ENCODE measurements around the gene NEURL1B.

NEURL1B gene

GRCh38 chr5:172678902-172679301, 37.8 kb downstream of the NEURL1B start:
- no peaks in the 10 kb centered on the region for H4K20me1 ChIP-seq (ENCODE audit: insufficient read depth, low read length, poor library complexity, severe bottlenecking)
- H3K4me3 ChIP-seq (ENCODE audit: low read length, poor library complexity, severe bottlenecking): no peak overlapping the region
- no peak overlapping the region for H3K4me2 ChIP-seq (ENCODE audit: low read depth, low read length, poor library complexity, severe bottlenecking)

GRCh38 chr5:172679628-172680212, 38.7 kb downstream of the NEURL1B start:
- H3K79me2 ChIP-seq (ENCODE audit: insufficient read depth, low read length): no peaks in the 10 kb centered on the region
- H3K4me3 ChIP-seq (ENCODE audit: low read length, poor library complexity, severe bottlenecking): no peak overlapping the region
- H3F3A ChIP-seq (ENCODE audit: low read depth): no peaks in the 10 kb centered on the region
- no peak overlapping the region for H2AFZ ChIP-seq (ENCODE audit: low read length)
- no peaks in the 10 kb centered on the region for H3K9me2 ChIP-seq (replicated peaks; ENCODE audit: low read depth, low read length)
- H3K9ac ChIP-seq (ENCODE audit: low read depth, low read length, poor library complexity, severe bottlenecking): no peak overlapping the region
- no peaks in the 10 kb centered on the region for H3K4me1 ChIP-seq (ENCODE audit: insufficient read depth, low read length, poor library complexity, severe bottlenecking)
- H3K9me3 ChIP-seq (ENCODE audit: insufficient read depth, low read depth, low read length): no peaks in the 10 kb centered on the region
- no peaks in the 10 kb centered on the region for H4K20me1 ChIP-seq (ENCODE audit: insufficient read depth, low read length, poor library complexity, severe bottlenecking)
- no peaks in the 10 kb centered on the region for H3K27me3 ChIP-seq (ENCODE audit: insufficient read depth, low read length, poor library complexity, severe bottlenecking)
- no peak for TF ChIP-seq CTCF (conservative IDR thresholded peaks at IDR 0.05; ENCODE audit: low read length)
- no peak for TF ChIP-seq EZH2phosphoT487 (IDR thresholded peaks at IDR 0.05; ENCODE audit: borderline replicate concordance)
- no peak overlapping the region for H3K4me2 ChIP-seq (ENCODE audit: low read depth, low read length, poor library complexity, severe bottlenecking)
- H3K36me3 ChIP-seq (ENCODE audit: insufficient read depth, low read length): no peaks in the 10 kb centered on the region

More at GRCh38 chr5:172678902-172679301, 37.8 kb downstream of the NEURL1B start:
- Histone ChIP-seq H3K9me3 (ENCODE audit: insufficient read depth, low read depth, low read length) (no peaks in the 10 kb centered on the region), H3K36me3 (ENCODE audit: insufficient read depth, low read length) (no peaks in the 10 kb centered on the region), H3K27me3 (ENCODE audit: insufficient read depth, low read length, poor library complexity, severe bottlenecking) (no peaks in the 10 kb centered on the region), H3K9ac (ENCODE audit: low read depth, low read length, poor library complexity, severe bottlenecking) (no peak overlapping the region), H3K4me1 (ENCODE audit: insufficient read depth, low read length, poor library complexity, severe bottlenecking) (no peaks in the 10 kb centered on the region), H3F3A (ENCODE audit: low read depth) (no peaks in the 10 kb centered on the region), H2AFZ (ENCODE audit: low read length) (no peak overlapping the region), H3K79me2 (ENCODE audit: insufficient read depth, low read length) (no peaks in the 10 kb centered on the region), H3K9me2 (replicated peaks; ENCODE audit: low read depth, low read length) (no peaks in the 10 kb centered on the region)
- no peak for TF ChIP-seq CTCF (conservative IDR thresholded peaks at IDR 0.05; ENCODE audit: low read length)
- no peak for TF ChIP-seq EZH2phosphoT487 (IDR thresholded peaks at IDR 0.05; ENCODE audit: borderline replicate concordance)

GRCh38 chr5:172680921-172681320, 39.9 kb downstream of the NEURL1B start:
- Histone ChIP-seq H3K27me3 (ENCODE audit: insufficient read depth, low read length, poor library complexity, severe bottlenecking) (no peaks in the 10 kb centered on the region), H3K9me2 (replicated peaks; ENCODE audit: low read depth, low read length) (no peaks in the 10 kb centered on the region), H2AFZ (ENCODE audit: low read length) (no peak overlapping the region), H3K4me2 (ENCODE audit: low read depth, low read length, poor library complexity, severe bottlenecking) (no peak overlapping the region), H4K20me1 (ENCODE audit: insufficient read depth, low read length, poor library complexity, severe bottlenecking) (no peaks in the 10 kb centered on the region), H3K9me3 (ENCODE audit: insufficient read depth, low read depth, low read length) (no peaks in the 10 kb centered on the region), H3F3A (ENCODE audit: low read depth) (no peaks in the 10 kb centered on the region), H3K36me3 (ENCODE audit: insufficient read depth, low read length) (no peaks in the 10 kb centered on the region), H3K9ac (ENCODE audit: low read depth, low read length, poor library complexity, severe bottlenecking) (no peak overlapping the region), H3K79me2 (ENCODE audit: insufficient read depth, low read length) (no peaks in the 10 kb centered on the region), H3K4me1 (ENCODE audit: insufficient read depth, low read length, poor library complexity, severe bottlenecking) (no peaks in the 10 kb centered on the region), H3K4me3 (ENCODE audit: low read length, poor library complexity, severe bottlenecking) (no peak overlapping the region)
- TF ChIP-seq CTCF (conservative IDR thresholded peaks at IDR 0.05; ENCODE audit: low read length): no peak
- TF ChIP-seq EZH2phosphoT487 (IDR thresholded peaks at IDR 0.05; ENCODE audit: borderline replicate concordance): no peak

Measured in Loucy (cell line).